ENCODE data around the gene SYT2.

The SYT2 gene

GRCh38 chr1:202571719-202572339 is 138.4 kb downstream of the SYT2 start:
- Histone ChIP-seq H3K36me3 (ENCODE audit: insufficient read depth, low read length) (peaks cover 9% of the 10 kb centered on the region; the same call in 1 of the 2 replicates), H4K20me1 (ENCODE audit: insufficient read depth, low read length) (no peaks in the 10 kb centered on the region), H3K4me2 (ENCODE audit: insufficient read depth, low read length) (no peak overlapping the region), H3K9ac (ENCODE audit: low read depth, low read length) (no peak overlapping the region), H3K27ac (ENCODE audit: low read length) (no peak overlapping the region), H3K4me3 (ENCODE audit: low read depth in 1 of 2, low read length in 2 of 2) (no peak overlapping the region), H3K27me3 (ENCODE audit: insufficient read depth, low read length, poor library complexity) (no peaks in the 10 kb centered on the region), H3K4me1 (ENCODE audit: insufficient read depth, low read length) (no peaks in the 10 kb centered on the region), H3K79me2 (ENCODE audit: insufficient read depth, low read length) (no peaks in the 10 kb centered on the region), H2AFZ (ENCODE audit: low read depth, low read length) (no peak overlapping the region), H3K9me3 (ENCODE audit: insufficient read depth, low read length, severe bottlenecking) (no peaks in the 10 kb centered on the region)
- peak; percentile 67; the same call in 1 of the 3 replicates for ATAC-seq (ENCODE audit: insufficient read depth, low read depth)
- TF ChIP-seq CTCF (IDR thresholded peaks at IDR 0.05; ENCODE audit: borderline replicate concordance, extremely low read depth, low read length, poor library complexity, severe bottlenecking) (peak; percentile 86), EZH2 (IDR thresholded peaks at IDR 0.05; ENCODE audit: borderline replicate concordance, low read depth, low read length, severe bottlenecking) (no peak)
- DNase-seq: peak; percentile 40

GRCh38 chr1:202569393-202570322 is 140.6 kb downstream of the SYT2 start:
- no peaks in the 10 kb centered on the region for H3K4me1 ChIP-seq (ENCODE audit: insufficient read depth, low read length)
- H3K27me3 ChIP-seq (ENCODE audit: insufficient read depth, low read length, poor library complexity): no peaks in the 10 kb centered on the region
- no peak overlapping the region for H3K4me3 ChIP-seq (ENCODE audit: low read depth in 1 of 2, low read length in 2 of 2)
- H3K79me2 ChIP-seq (ENCODE audit: insufficient read depth, low read length): no peaks in the 10 kb centered on the region
- ATAC-seq (ENCODE audit: insufficient read depth, low read depth) (no peak), DNase-seq (no peak)
- H4K20me1 ChIP-seq (ENCODE audit: insufficient read depth, low read length): no peaks in the 10 kb centered on the region
- TF ChIP-seq EZH2 (IDR thresholded peaks at IDR 0.05; ENCODE audit: borderline replicate concordance, low read depth, low read length, severe bottlenecking) (no peak), CTCF (IDR thresholded peaks at IDR 0.05; ENCODE audit: borderline replicate concordance, extremely low read depth, low read length, poor library complexity, severe bottlenecking) (no peak)
- H3K9me3 ChIP-seq (ENCODE audit: insufficient read depth, low read length, severe bottlenecking): no peaks in the 10 kb centered on the region
- no peak overlapping the region for H3K9ac ChIP-seq (ENCODE audit: low read depth, low read length)
- H2AFZ ChIP-seq (ENCODE audit: low read depth, low read length): no peak overlapping the region
- no peak overlapping the region for H3K4me2 ChIP-seq (ENCODE audit: insufficient read depth, low read length)
- peaks cover 13% of the 10 kb centered on the region; the same call in 1 of the 2 replicates for H3K36me3 ChIP-seq (ENCODE audit: insufficient read depth, low read length)
- H3K27ac ChIP-seq (ENCODE audit: low read length): no peak overlapping the region

GRCh38 chr1:202568826-202569225 is 141.4 kb downstream of the SYT2 start:
- H3K4me3 ChIP-seq (ENCODE audit: low read depth in 1 of 2, low read length in 2 of 2): no peak overlapping the region
- H4K20me1 ChIP-seq (ENCODE audit: insufficient read depth, low read length): no peaks in the 10 kb centered on the region
- H3K4me1 ChIP-seq (ENCODE audit: insufficient read depth, low read length): no peaks in the 10 kb centered on the region
- no peak overlapping the region for H3K27ac ChIP-seq (ENCODE audit: low read length)
- H3K79me2 ChIP-seq (ENCODE audit: insufficient read depth, low read length): no peaks in the 10 kb centered on the region
- peaks cover 14% of the 10 kb centered on the region; the same call in 1 of the 2 replicates for H3K36me3 ChIP-seq (ENCODE audit: insufficient read depth, low read length)
- H3K9ac ChIP-seq (ENCODE audit: low read depth, low read length): no peak overlapping the region
- no peak overlapping the region for H2AFZ ChIP-seq (ENCODE audit: low read depth, low read length)
- DNase-seq (no peak), ATAC-seq (ENCODE audit: insufficient read depth, low read depth) (no peak)
- no peak overlapping the region for H3K4me2 ChIP-seq (ENCODE audit: insufficient read depth, low read length)
- no peaks in the 10 kb centered on the region for H3K9me3 ChIP-seq (ENCODE audit: insufficient read depth, low read length, severe bottlenecking)
- no peak for TF ChIP-seq EZH2 (IDR thresholded peaks at IDR 0.05; ENCODE audit: borderline replicate concordance, low read depth, low read length, severe bottlenecking)
- no peak for TF ChIP-seq CTCF (IDR thresholded peaks at IDR 0.05; ENCODE audit: borderline replicate concordance, extremely low read depth, low read length, poor library complexity, severe bottlenecking)
- no peaks in the 10 kb centered on the region for H3K27me3 ChIP-seq (ENCODE audit: insufficient read depth, low read length, poor library complexity)

All from DND-41 (cell line).